Mammary epithelial cell (primary cell): ENCODE measurements around the gene ZNF281.

Experiments used
- CTCF ChIP-seq, 2 donors: IDR thresholded peaks in 1 of 2; conservative IDR thresholded peaks in 1 of 2; 2 replicates each; pipeline ENCODE4 v1.5.1; 2011 to 2012; ENCODE audit warnings: inconsistent platforms in 2 of 2, low read length in 2 of 2, mild to moderate bottlenecking in 2 of 2, control low read depth in 1 of 2, low read depth in 1 of 2; ENCODE audit not compliant: insufficient read depth in 1 of 2; ENCODE audit errors: extremely low read depth in 1 of 2
- EZH2 ChIP-seq: IDR thresholded peaks from 2 replicates; pipeline ENCODE4 v1.6.1; 2012; ENCODE audit warnings: low read length, inconsistent platforms, borderline replicate concordance

GRCh38 chr1:200453553-200453905 is 43.7 kb upstream of the ZNF281 start:
- TF ChIP-seq CTCF (conservative IDR thresholded peaks at IDR 0.05 in 1 of 2, IDR thresholded peaks at IDR 0.05 in 1 of 2; ENCODE audit: extremely low read depth in 1 of 2, insufficient read depth in 1 of 2, low read depth in 1 of 2, low read length in 2 of 2) (no peak), EZH2 (no peak)
